Measurements from ENCODE around the gene DEFB116. TPM values are rescaled to one million over a fixed set of nuclear protein-coding genes. Genes with fewer than 3 reads are reported as not detected.

The DEFB116 gene
- total RNA-seq, 1 donor from 2014 or later, result not detected

Other genes with a start within 250 kb of the DEFB116 start
- not detected in 2 replicates for gene DEFB115, start 50.9 kb downstream of the DEFB116 start, total RNA-seq
- gene DEFB118, start 60.0 kb upstream of the DEFB116 start, total RNA-seq, result not detected in 2 replicates
- not detected in 2 replicates for gene DEFB119, start 82.0 kb upstream of the DEFB116 start, total RNA-seq
- not detected in 2 replicates for gene DEFB121, start 97.6 kb upstream of the DEFB116 start, total RNA-seq
- not detected in 2 replicates for gene DEFB123, start 132.0 kb upstream of the DEFB116 start, total RNA-seq
- gene DEFB124, start 166.5 kb upstream of the DEFB116 start, total RNA-seq, result not detected in 2 replicates
- gene REM1, start 166.7 kb upstream of the DEFB116 start, total RNA-seq, result not detected in 2 replicates
- 215 and 228 TPM in 2 replicates for gene HM13, start 205.9 kb upstream of the DEFB116 start, total RNA-seq

Measured in activated T-helper 1 cell treated with anti-CD3 and anti-CD28 coated beads, Interleukin-12 subunit alpha, Interleukin-12 subunit beta, Interleukin-2, Interleukin-4 antibody, amounts not matched to agents 30 ng/mL and 10 ng/mL and 1 ng/mL, durations not matched to agents 14 hours and 24 hours and 36 hours (primary cell).